Stimulated activated CD4-positive, alpha-beta T cell treated with anti-CD3 and anti-CD28 coated beads, Interleukin-15, amount 100 ng/mL, for 48 hours (primary cell): Measurements from ENCODE around the gene IGF1.

Source experiments
- DNase-seq, 2 donors: peaks; one replicate each; pipeline ENCODE4 v3.0.0-alpha.2; 2020; ENCODE audit warnings: low read depth in 2 of 2

IGF1 gene

DNA sequence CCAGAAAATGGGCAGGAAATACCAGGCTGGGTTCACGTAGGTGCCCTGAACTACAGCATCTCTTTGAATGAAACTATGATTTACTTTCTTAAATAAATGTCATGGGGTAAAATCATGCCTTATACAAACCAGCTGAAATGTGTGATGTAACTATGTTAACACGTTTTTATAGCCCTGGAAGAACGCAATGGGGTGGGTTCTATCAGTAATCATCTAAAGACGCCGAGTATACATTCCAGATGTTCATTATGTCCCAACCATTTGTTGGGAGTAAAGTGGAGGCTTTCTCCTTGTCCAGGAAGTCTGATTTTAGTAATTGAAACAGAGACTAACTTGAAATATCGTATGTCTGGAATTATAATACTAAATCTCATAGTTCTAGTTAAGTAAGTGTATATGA lies 16.2 kb upstream of the IGF1 start:
- DNase-seq: no peak

DNA sequence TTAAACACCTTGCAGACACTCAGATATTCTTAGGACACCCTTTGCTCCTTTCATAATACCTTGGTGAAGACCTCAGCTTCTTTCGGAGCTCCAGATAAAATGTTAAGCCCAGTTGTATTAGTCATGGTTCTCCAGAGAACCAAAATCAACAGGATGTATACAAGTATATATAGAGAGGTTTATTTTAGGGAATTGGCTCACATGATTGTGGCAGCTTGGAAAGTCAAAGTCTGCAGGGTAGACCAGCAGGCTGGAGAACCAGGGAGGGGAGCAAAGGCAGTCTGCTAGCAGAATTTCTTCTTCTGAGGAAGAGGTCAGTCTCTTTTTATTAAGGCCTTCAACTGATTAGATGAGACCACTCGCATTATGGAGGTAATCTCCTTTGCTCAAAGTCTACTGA lies 6.9 kb upstream of the IGF1 start:
- no peak for DNase-seq

DNA sequence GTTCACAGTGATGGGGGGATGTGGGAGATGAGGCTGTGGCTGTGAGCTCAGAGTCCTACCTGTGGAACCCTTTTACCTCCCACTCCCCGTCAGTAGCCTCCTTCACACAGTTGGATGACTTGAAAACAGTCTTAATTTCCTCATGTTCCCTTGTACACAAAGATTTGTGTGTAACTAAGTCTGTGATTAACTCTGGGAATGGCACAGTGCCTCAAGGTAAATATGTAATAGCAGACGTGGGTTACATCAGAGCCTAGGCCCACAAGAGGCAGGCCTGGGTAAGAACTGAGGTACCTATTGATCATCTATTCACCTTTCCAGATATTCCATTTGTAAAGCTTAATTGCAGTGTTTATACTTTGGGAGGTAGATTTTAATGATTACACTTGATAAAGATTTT lies 5.8 kb upstream of the IGF1 start:
- DNase-seq: no peak

DNA sequence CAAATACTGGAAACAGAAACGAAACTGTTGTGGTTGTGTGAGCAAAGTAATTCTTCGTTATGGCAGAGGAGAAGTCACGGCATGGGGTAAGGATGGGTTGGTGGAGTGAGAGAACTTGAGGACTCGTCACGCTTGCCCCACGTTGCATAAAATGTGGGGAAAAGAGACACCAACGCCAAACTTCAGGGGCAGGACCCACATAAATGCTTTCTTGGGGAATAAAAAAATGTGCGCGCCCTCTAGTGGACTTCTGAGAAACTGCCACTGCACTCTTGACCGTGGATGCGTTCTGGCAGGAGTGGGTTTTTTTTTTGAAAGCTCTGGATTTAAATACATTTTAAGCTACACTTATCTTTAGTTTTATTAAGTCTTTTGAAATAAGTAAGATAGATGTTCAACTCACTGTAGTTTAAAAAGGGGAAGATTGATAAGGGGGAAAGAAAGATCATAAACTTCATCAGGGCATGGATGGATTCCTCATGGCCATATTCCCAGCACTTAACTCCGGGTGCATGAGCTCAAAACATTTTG lies 4.1 kb upstream of the IGF1 start:
- DNase-seq: peak; percentile 37 to 50

DNA sequence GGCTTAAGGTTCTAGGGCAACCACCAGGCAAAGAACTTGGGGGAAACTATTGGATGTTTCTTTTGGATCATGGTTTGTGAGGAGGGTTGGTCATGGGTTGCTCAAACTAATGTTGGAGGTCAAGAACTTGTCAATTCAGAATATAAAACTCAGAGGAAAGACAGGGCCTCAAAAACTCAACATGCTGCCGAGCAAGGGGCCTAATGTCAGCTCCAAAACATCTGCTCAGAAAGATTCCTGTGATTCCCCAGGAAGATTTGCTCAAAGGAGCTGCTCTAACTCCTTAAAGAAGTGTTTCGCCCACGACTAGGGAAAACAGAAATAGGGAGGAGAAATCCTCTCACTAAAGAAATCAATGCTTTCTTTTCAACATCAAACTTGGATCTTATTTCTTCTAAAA lies 3.7 kb upstream of the IGF1 start:
- no peak for DNase-seq

DNA sequence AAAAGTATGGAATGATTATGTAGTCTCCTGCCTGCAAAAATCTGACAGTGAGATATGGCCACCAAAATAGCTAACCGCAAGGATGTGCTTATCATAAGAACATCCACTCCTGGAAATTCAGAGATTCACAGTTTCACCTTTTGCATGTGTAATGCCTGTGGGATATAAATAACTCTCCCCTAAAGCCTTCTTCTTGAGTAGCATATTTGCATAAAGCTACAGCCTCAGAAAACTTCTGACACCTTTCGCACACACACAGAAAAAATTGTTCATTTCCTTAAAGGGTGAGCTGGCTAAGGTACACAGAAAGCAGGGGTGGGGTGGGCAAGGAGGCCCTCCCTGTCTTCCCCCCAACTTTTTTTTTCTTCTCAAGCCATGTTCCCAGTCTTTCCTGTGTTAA lies 3.1 kb upstream of the IGF1 start:
- no peak for DNase-seq

DNA sequence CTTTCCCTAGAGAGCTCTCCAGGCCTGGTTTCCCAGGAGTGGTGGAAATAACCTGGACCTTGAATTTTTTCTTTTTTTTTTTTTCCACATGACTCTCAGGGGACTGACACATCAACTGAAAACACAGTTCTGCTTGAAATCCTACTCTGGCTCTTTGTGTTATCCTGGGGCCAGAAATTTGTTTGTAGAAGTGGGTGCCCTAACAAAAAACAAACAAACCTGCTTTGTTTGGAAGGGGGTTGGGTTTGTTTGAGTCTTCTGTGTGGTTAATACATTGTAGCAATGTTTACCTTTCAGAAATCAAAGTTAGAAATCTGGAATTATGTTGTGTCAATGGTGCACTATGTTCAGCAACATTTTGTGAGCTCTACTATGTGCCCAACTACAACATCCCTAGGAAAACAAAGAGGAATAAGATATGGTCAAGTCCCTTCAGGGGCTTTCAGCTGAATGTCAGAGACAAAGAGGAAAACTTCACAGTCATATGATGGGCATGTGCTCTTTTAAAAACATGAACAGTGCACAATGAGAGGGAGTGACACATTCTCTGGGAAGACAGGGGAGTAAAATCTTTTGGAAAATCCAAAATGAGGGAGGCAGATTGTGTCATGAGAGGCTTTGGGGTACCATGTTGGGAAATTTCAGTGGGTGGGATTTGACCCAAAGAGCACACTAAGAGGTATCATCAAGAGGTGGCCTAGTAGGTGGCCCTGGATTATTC lies 1.5 kb upstream of the IGF1 start:
- no peak for DNase-seq

DNA sequence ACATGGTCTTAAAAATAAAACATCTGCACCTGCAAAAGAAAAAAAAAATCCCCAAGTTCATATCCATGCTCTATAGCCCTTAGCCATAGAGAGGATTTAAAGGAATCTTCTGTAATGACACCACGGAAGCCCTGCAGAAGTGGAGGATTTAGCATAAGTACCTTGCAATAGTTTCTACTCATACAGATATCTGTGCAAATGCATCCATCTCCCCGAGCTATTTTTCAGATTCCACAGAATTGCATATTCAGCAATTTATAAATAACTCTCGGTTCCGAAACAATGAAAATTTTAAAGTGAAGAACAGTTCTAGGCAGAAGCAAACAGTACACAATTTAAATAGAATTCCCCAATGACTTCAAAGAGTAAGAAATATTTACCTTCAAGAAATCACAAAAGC lies 424 bp downstream of the IGF1 start:
- DNase-seq: no peak

DNA sequence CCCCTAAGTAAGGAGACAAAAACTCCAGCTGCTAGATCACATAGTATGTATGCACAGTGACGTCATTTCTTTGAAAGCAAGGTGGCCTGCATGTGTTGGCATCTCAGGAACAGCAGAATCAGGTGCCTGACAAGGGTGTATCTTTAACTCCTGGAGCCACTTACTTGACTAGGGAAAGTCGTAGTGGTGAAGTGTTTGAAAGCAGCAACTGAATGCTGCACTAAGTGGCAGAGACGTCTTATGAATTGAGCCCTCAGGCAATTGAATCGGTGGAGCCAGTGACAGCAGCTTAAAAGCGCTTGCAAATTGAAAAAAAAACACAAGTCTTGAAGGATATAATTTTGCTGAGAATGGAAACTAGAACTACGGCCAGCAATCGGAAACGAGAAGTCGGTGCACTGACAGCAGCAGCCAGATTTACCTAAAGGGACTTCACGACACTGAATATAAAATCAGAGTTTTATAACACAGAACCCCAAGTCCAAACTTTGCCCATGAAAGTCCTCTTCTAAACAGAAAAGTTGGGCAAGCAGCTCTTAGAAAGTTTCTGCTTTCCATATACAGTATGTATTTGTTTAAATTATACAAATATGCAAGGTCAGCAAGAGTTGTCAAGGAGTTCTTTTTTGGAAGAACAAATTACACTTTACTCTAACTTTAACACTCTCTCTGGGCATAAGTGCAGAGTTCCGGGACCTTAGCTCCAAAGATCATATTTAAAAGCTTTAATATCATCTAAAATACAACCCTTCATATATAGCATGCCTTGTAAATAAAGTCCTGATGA lies 1.1 kb downstream of the IGF1 start:
- no peak for DNase-seq

DNA sequence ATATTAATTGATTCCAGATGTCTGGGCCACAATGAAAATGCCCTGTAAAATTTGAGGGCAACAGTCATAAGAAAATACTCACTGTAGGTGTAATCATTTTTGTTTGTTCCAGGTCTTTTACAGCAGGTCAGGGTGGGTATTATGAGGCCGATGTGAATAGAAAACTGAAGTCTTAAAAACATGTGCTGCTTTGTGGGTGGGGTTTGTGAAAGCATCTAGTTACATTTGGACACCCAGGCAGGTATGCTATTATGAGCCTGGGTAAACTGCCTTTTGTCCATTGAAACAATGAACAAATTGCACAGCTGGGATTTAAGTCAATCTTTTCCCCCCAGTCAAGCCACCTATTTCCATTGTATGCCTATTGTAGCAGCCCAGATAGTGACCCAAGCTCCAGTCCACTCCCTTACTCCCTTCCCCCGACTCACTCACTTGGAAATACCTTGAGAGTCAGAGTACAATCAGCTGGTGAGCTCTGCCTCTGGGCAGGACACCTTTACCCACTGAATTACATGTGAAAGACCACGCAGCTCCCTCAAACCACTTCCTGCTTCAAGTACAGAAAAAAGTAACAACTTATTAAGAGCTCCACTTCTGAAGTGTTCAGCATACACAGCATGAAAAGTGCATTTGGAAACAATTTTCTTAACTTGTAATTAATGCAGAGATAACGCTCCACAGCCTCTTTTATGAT lies 1.8 kb downstream of the IGF1 start:
- no peak for DNase-seq

DNA sequence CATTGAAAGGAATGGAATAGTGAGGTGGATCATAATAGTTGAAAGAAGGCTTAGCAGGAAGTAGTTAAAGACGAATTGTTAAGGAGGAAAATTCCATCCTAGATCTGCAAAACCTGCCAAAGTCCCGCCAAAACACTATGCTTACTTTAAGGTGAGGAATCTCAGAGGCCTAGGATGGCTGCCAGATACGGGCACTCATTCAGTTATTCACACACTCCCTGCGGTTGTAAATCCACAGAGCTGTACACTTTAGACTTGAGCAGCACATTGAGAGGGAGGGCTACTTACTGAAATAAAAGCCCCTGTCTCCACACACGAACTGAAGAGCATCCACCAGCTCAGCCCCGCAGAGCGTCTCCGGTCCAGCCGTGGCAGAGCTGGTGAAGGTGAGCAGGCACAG lies 5.0 kb downstream of the IGF1 start:
- no peak for DNase-seq

DNA sequence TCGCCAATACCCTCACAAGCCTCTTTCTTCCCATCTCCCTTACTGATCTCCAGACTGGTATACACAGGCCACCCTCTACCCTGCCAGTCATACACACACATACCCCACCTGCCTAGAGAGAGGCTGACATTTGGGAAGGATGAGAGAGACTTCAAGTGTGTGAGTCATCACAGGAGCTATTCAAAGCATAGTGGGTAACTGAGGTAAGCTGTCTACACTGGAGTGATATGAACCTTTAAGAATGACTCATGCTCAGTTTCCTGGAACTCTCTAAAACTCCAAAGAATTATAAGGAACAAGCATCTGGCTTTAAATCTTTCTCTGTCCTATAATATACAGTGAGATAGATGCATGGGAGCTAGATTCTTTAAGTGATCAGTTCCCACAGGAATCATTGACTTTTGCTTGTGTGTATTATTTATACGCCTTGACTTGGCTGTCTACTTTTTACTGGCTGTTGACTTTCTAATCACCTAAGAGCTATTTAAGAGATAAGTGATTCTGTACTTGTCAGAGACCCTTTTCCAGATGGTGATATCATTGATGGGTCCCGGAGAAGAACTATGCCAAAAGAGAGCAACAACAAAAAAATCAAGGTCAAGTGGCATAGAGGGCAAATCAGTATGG lies 5.8 kb downstream of the IGF1 start:
- DNase-seq: no peak

DNA sequence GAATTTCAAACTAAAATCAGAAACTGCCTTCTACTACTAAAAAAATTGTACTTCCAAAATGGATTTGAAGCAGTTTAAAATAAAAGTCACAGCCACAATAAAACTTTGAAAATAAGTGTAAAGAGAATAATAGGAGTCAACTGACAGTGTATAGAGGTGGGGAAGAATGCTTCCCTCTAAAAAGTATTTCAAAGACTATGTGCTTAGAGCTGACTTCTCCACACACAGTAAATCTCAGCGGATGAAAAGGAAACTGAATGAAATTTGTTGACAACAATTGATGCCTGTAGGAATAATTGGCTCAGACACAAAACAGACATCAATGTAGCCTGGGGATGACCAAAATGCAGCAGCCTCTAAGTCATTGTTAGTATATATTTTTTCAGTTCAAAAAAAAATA lies 7.9 kb downstream of the IGF1 start:
- no peak for DNase-seq

DNA sequence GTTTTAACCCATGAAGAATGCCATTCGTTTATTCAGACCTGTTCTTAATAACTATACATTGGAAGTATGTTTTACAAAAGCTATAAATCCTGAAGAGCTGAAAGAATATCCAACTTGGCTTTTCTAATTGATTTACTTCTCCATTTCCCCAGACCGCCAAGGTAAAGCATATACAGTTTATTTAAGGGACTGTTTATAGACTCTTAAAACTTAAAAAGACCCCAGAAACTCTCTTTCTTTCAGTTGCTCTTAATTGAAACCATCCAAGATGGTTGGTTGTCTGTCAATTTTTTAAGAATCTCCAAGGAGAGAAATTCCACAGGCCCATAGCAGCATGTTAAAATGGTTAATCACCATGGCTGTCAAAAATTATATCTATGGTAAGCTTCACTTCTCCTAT lies 8.8 kb downstream of the IGF1 start:
- no peak for DNase-seq

DNA sequence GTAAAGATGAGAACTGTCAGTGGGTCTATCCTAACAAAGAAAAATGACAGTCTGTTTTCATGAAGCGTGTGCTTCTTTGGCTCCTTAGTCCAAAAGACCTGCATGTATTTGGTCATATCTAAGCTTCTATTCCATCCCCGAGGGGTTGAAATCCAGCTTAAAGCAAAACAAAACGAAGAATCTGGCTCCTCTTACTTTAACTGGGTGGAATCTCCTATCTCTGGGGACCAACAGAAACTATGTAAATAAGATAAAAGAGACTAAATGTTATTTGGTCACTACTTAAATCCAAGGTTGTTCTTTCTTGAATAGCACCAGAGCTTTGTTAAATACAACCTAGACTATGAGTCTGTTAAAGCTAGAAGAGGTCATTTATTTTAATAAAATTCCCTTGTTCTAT lies 9.4 kb downstream of the IGF1 start:
- no peak for DNase-seq

DNA sequence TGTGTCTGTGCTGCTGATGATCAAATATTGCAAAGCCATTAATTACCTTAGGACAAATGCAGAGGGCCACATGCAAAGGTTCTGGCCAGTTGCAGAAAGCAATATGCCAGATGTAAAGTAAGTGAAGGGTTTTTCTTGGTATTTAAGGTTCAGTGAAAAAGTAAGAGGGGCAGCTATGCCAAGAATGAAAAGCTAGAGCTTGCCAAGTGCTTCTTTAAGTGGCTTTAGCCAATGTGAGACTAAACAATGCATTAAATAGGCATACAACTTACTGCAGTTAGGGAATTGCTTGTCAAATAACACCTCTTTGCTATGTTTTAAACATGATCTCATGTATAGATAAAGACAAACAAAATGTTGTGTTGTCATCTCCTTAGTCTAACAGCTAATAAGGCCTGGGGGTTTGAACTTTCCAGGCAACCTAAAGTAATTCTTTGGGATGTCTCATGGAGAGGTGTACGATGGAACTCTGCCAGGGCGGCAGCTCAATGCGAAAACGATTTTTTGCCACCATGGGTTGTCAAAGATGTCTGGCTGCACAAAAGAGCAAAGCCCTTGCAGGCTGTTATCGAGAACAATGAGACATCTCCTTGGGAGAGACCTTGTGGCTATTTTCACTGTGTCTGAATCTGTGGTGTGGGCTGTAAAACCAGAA lies 12.0 kb downstream of the IGF1 start:
- DNase-seq: no peak

DNA sequence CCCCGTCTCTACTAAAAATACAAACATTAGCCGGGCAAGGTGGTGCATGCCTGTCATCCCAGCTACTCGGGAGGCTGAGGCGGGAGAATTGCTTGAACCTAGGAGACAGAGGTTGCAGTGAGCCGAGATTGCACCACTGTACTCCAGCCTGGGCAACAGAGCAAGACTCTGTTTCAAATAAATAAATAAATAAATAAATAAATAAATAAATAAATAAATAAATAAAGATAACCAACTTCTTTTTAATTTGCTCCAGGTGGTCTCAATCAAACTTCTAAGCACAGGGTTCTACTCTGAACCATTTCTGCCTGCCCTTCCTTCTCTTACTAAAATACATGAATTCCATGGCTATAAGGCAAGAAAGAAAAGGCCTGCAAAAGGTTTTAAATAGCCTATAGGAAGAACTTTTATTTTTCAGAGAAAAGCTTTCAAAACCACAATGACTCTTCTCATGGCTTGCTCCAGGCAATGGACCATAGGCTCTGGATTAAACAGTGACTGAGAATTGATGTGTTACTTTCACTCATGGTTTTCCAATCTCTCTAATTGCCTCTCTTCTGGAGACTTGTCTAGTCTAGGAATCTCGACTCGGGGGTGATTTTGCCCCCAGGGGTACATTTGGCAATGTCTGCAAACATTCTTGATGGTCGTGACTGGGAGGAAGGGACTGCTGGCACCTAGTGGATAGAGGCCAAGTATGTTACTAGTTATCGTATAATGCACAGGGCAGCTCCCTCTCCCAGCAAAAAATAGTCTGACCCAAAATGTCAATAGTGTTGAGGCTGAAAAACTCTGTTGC lies 14.4 kb downstream of the IGF1 start:
- no peak for DNase-seq

DNA sequence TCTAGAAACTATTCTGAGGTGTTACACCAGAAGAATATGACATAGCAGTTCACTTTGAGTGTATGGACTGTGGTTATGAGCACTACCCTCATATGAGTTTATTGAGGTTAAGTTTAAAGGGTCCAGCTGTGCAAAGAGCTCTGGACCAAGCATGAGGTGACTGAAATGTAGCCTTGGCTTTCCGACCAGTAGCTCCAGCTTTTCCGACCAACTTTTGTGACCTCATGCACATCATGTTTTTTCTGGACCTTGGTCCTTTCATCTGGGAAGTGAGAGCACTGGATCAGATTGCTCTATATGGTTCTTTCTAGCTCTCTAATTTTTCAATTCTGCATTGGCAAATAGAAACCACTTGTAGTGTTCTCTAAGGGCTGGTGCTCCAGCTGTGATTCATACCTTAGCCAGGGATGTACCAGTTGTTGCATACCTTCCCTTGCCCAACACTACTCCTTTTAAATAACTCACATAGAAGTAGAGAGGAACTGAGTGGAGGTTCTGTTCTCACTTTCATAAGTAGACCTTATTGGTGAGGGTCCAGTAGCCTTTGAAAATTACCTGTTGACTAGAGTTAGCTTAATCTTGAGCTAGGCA lies 16.6 kb downstream of the IGF1 start:
- no peak for DNase-seq

DNA sequence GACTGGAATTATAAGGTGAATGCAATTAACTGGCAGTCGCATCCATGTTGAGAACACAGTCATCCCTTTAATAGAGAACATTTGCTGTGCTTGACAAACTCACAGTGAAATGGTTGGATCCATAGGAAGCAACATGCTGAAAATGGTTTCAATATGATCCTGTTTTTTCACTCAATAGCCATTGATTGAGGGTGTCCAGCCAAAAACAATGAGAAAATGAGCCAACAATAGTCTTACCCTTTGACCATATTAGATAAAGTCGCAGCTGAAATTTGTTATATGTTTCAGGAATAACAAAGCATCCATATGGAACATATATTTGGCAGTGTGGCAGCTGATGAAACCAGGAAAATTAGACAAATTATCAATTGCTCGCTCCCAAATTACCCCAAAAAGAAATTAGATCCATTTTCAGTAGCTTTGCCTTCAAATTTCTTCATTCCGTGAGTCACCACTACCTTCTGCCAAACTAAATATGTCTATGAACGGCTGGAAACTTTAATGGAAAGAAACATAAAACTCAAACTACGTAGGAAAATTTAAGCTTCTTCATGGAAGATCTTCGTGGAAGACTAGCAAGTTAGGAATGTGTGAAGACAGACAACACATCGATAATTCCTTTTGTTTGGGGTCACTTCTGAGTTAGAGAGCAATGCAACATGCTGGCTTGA lies 17.4 kb downstream of the IGF1 start:
- no peak for DNase-seq

DNA sequence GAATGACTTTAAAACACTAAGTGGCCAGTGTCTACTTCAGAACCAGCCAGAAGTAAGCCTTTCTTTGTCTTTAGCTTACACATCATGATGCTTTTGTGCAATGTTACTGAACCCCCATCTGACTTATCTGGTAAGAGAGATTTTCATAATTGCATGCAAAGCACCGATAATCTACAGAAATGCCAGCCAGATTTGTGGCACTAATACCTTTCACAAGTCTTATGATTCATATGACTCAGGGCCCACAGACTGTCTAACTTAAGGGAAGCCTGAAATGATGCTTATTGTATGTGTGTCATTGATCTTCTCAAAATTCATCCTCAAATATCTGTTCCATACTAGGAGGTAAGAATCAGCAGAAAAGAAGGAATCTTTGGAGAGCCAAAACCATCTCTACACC lies 18.0 kb downstream of the IGF1 start:
- no peak for DNase-seq
